ENCODE data around the gene NPR3.

- TF ChIP-seq CTCF (conservative IDR thresholded peaks at IDR 0.05 in 1 of 2, IDR thresholded peaks at IDR 0.05 in 1 of 2; ENCODE audit: low read depth in 1 of 2, low read length in 2 of 2) (no peak), EZH2 (IDR thresholded peaks at IDR 0.05; ENCODE audit: low read length, missing control alignments) (no peak)
These were observed 10.5 kb downstream of the NPR3 start for GRCh38 chr5:32721626-32722025.

Measured in fibroblast of lung (primary cell).